HG03378 (cell line): ENCODE measurements around the gene EVX2.

Source experiments
- ATAC-seq: cut with Tn5 transposase; IDR thresholded peaks from one replicate; pipeline ENCODE4 v1.9.1; 2021; ENCODE audit warnings: mild to moderate bottlenecking, moderate library complexity; ENCODE audit not compliant: unreplicated experiment

Gene EVX2

DNA sequence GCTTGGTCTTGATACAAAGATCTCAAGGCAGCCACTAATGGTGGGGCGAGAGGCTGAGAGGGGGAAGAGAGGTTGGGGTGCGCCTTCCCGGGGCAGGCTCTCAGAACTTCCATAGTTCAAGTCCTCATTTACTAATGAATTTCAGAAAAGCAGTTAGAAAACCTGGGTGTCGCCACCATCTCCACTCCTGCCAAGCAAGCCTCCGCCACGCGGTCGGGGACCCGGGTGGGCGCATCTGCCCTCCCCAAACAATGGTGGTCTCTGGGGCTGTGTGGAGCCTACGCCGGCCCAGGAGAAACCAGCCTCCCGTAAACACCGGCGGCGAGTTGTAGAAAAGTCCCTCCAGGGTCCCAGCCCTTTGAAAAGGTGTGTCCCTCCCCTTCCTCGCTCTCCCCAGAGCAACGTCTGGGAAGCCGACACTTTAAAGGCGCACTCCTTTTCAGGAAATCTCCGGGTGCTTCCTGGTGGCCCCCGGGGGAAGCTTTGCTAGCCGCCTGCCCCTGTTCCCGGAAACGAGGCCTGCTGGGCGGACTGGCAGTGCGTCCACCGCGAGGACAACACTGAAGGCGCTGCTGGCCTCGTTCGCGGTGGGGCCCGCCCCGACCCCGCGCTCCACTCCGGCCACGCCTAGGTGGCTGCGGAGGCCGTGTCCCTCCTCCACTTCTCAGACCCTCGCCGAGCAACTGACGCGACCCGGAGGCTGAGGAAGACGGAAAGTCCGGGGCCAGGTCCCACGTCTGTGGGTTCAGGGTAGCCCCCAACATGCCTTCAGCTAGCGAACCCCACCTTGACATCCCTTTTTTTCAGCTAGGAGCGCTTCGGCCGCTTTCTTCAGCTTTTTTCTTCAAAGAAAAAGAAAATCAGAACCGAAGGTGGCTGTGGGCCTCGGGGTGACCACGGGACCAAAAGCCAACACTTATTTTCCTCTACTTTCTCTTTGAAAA, 16.8 kb downstream of the EVX2 start:
- ATAC-seq, result no peak

DNA sequence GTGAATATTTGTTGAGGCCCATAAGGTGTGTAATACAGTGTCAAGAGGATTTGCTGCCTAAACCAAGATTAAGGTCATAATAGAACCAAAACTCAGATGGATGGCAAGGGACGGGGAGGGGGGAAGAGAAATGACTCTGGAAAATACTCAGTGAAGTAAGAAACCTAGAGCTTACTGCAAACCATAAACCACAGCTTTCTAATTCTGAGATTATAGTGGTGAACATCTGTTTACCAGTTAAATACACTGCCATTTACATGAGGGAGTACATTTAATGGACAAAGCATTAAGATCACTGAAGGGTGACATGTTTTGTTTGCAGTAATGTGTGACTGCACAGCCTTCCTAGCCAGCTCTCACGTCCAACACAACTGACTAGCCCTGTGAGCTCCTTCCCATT, 19.8 kb downstream of the EVX2 start:
- no peak for ATAC-seq

DNA sequence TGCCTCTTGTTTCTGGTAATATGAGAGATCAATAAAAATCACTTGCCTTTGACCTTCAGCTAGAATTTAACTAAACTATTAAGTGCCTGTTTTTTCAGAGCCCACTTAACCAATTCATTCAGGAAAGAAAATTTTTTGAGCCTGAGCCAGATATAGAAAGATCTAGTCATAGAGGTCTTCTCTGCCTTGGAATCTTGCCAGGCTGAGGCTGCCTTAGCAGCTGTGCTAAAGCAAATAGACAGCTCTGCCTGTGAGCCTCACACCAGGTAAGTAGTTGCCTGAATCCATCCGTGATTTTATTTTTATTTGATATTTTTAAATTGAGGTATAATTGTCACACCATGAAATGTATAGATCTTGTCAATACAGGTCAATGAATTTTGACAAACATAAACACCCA, 27.4 kb downstream of the EVX2 start:
- no peak for ATAC-seq

DNA sequence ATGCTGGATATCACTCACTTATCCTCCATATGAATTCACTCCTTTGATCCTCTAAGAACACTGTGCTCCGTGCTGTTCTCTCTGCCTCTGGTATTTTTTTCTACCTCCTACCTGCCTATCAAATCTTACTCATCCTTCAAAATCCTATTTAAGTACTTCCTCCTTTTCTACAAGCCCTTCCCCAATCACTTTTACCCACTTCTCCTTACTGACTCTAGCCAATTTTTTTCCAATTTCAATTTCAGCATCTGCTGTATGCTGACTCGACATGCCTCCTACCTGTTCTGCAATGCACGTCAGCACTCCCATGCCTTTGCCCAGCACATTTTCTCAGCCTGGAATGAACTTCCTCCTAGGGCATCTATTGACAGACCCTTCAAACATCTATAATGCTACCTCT, 44.4 kb downstream of the EVX2 start:
- ATAC-seq, result no peak

DNA sequence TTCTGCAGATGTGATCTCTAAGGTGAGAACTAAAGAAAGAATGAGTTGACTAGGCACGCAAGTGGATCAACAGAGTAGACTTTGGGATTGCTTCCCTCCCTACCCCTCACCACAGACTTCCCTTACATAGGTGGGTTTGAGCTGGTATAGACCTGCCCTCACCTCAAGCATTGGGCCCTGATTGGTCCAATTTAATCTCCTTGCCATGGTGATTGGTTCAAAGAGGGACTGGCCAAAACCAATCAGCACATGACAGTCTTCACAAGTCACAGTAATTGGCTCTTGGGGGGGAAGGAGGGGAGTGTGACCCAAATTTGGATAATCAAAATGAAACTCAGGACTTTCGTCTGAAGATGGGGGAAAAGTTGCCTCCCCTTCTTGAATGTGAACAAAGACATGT, 45.1 kb downstream of the EVX2 start:
- no peak for ATAC-seq

DNA sequence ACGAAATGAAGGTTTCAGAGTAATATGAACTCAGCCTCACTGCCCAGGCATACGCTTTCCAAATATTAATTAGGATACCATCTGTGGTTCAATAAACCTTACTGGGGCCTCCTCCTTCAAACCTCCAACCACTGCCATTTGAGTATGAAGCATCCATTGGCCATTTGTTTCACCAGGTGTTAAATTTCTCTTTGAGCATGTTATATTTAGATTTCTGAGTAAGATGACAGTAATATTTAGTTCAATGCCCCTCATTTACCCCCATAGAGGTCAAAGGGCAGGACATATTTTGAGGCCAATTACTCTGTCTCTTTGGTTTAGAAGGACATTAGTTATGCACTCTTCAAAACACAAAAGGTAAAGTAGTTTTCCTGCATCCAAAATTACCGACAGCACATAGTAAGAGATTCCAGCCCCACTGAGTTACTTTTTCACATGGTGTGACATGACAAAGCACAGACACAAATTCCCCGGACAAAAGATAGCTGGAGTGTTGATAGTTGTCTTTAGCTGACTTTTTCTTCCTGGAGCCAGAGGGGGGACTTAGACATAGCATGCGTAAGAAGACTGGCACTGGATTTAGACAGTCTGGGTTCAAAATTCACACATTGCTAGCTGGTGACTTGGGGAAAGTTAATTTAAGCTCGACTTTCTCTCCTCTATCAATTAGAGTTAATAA, 48.6 kb downstream of the EVX2 start:
- no peak for ATAC-seq

DNA sequence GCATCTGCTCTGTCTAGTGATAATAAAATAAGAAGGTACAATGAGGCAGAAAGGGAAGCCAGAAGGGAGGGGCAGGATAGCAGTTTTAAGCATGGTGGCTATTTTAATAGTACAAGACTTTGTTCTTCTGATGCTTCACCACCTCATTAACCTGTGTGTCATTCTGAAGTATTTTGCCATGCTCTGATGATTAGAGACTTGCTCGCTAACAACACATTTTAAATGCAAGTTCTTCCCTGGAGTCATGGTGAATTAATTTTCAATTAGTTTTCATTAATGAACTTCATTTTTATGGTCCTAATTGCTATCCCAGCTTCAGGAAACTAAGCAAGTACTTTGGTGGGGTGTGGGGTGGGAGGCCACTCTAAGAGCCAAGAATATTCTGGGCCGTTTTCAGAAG, 56.0 kb downstream of the EVX2 start:
- no peak for ATAC-seq
